Endothelial cell (in vitro differentiated cells): ENCODE measurements around the gene ETF1. TPM values are rescaled to one million over a fixed set of nuclear protein-coding genes. Genes with fewer than 3 reads are reported as not detected.

Experiments used
- DNase-seq: peaks from one replicate; pipeline ENCODE4 v3.0.0; 2021; ENCODE audit warnings: low spot score
- H3K27ac Mint-ChIP-seq: one replicate; pipeline ENCODE4 v1.8.0; 2021; ENCODE audit warnings: mixed read lengths, inconsistent platforms; ENCODE audit not compliant: unreplicated experiment
- H3K27me3 Mint-ChIP-seq: one replicate; pipeline ENCODE4 v1.8.0; 2021; ENCODE audit warnings: mild to moderate bottlenecking, moderate library complexity, mixed read lengths, inconsistent platforms; ENCODE audit not compliant: unreplicated experiment
- H3K36me3 Mint-ChIP-seq: one replicate; pipeline ENCODE4 v1.8.0; 2021; ENCODE audit warnings: mild to moderate bottlenecking, low read depth, mixed read lengths, inconsistent platforms; ENCODE audit not compliant: unreplicated experiment
- H3K4me1 Mint-ChIP-seq: one replicate; pipeline ENCODE4 v1.8.0; 2021; ENCODE audit warnings: mild to moderate bottlenecking, mixed read lengths, inconsistent platforms; ENCODE audit not compliant: unreplicated experiment
- H3K4me3 Mint-ChIP-seq: one replicate; pipeline ENCODE4 v1.8.0; 2021; ENCODE audit warnings: mild to moderate bottlenecking, mixed read lengths, inconsistent platforms; ENCODE audit not compliant: unreplicated experiment
- H3K9me3 Mint-ChIP-seq: one replicate; pipeline ENCODE4 v1.8.0; 2021; ENCODE audit warnings: mixed read lengths, inconsistent platforms; ENCODE audit not compliant: unreplicated experiment
- CTCF ChIP-seq: fragments of 200-600 bp; sonication (generic); IDR thresholded peaks from one replicate; pipeline ENCODE4 v1.5.0; 2021; ENCODE audit warnings: antibody characterized with exemption; ENCODE audit not compliant: unreplicated experiment
- total RNA-seq: library from RNA; stranded (reverse); fragmentation: NEBNext Ultra II Directional; extraction: Animal tissue kit (Norgen Biotek cat#: 25700); gene quantifications from one replicate; pipeline ENCODE4 v1.2.1, GENCODE V29; 2021; ENCODE audit not compliant: unreplicated experiment

Gene ETF1
- total RNA-seq, 1 donor from 2014 or later: 84.7 TPM

DNA sequence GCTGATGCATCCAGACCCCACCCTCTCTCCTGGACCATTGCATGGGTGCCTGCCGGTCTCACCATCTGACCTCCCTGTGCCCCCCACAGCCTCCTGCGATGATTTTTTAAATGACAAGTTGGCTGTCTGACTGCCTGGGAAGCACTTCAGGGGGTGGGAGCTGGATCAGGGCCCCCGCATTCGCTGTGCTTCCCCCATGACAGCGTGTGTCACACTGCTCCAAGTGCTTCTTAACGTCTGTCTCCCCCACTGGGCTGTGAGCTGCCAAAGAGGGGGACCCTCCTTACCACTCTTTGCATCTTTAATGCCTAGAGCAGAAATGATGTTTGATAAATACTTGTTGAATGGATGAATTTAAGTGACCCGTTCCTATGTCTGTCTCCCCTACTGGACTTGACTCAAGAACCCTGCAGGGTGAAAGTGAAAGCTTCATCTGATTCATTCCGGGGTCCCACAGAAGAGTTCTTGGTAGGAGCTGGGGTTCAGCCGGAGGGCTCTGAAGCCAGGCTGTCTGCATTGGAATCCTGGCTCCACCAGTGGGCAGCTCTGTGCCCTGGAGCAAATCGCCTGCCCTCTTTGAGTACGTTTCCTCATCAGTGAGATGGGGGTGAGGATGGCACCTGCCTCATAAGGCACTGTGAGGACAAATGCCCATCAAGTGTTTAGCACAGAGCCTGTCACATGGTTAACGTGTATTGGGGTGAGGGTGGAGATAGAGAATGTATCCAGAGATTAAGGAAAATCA lies 85.3 kb downstream of the ETF1 start:
- Mint-ChIP-seq H3K4me1 (peaks cover 6% of the 10 kb centered on the region), H3K4me3 (no peak overlapping the region), H3K27ac (no peak overlapping the region), H3K27me3 (peaks cover 14% of the 10 kb centered on the region), H3K9me3 (no peaks in the 10 kb centered on the region), H3K36me3 (peaks cover 4% of the 10 kb centered on the region)
- DNase-seq: no peak
- TF ChIP-seq CTCF: no peak

Other genes with a start within 250 kb of the ETF1 start
- gene CDC25C, start 211.4 kb downstream of the ETF1 start, total RNA-seq: 3.8 TPM
- gene FAM53C, start 205.0 kb downstream of the ETF1 start, total RNA-seq: 49.5 TPM
- 101 TPM for gene KDM3B, start 190.6 kb downstream of the ETF1 start, total RNA-seq
- gene REEP2, start 104.2 kb downstream of the ETF1 start, total RNA-seq: 72.8 TPM
- 2.1 TPM for gene EGR1, start 77.8 kb downstream of the ETF1 start, total RNA-seq
- 128 TPM for gene HSPA9, start 32.2 kb upstream of the ETF1 start, total RNA-seq
- 521 TPM for gene CTNNA1, start 210.2 kb upstream of the ETF1 start, total RNA-seq